Trophoblast cell (in vitro differentiated cells and primary cell): ENCODE data around the gene VOPP1.

Experiments
- DNase-seq, 2 donors: peaks; one replicate each; pipeline ENCODE4 v3.0.0-alpha.2; 2016
- H2AFZ ChIP-seq: 2 replicates; pipeline ENCODE4 v1.6.1; 2013; ENCODE audit warnings: low read length, moderate library complexity, mild to moderate bottlenecking; ENCODE audit not compliant: insufficient read depth, poor library complexity
- H2AK5ac ChIP-seq: 2 replicates; pipeline ENCODE4 v1.6.1; 2013; ENCODE audit warnings: mild to moderate bottlenecking, low read length
- H2BK120ac ChIP-seq: 2 replicates; pipeline ENCODE4 v1.6.1; 2013; ENCODE audit warnings: low read length, mild to moderate bottlenecking, moderate library complexity; ENCODE audit not compliant: insufficient read depth, poor library complexity
- H2BK12ac ChIP-seq: 2 replicates; pipeline ENCODE4 v1.6.1; 2013; ENCODE audit warnings: mild to moderate bottlenecking, low read length, moderate library complexity
- H2BK5ac ChIP-seq: 2 replicates; pipeline ENCODE4 v1.6.1; 2013; ENCODE audit warnings: low read length, low read depth, moderate library complexity, mild to moderate bottlenecking; ENCODE audit not compliant: poor library complexity
- H3K14ac ChIP-seq: 2 replicates; pipeline ENCODE4 v1.6.1; 2013; ENCODE audit warnings: mild to moderate bottlenecking, low read length
- H3K18ac ChIP-seq: 2 replicates; pipeline ENCODE4 v1.6.1; 2013; ENCODE audit warnings: mild to moderate bottlenecking, low read length
- H3K23ac ChIP-seq: 2 replicates; pipeline ENCODE4 v1.6.1; 2013; ENCODE audit warnings: low read length
- H3K27ac ChIP-seq: 2 replicates; pipeline ENCODE4 v1.5.1; 2013; ENCODE audit warnings: low read depth, mild to moderate bottlenecking, inconsistent platforms, low read length, moderate library complexity
- H3K27me3 ChIP-seq: 2 replicates; pipeline ENCODE4 v1.6.1; 2013; ENCODE audit warnings: inconsistent platforms, mild to moderate bottlenecking, low read length, moderate library complexity; ENCODE audit not compliant: insufficient read depth
- H3K36me3 ChIP-seq, 2 experiments: 1 replicate in 1 of 2; 2 replicates in 1 of 2; pipeline ENCODE4 v1.6.1; 2013; ENCODE audit warnings: low read length in 2 of 2, mild to moderate bottlenecking in 2 of 2, moderate library complexity in 1 of 2; ENCODE audit not compliant: insufficient read depth in 2 of 2, control insufficient read depth in 1 of 2
- H3K4ac ChIP-seq: 2 replicates; pipeline ENCODE4 v1.6.1; 2013; ENCODE audit warnings: low read depth, mild to moderate bottlenecking, low read length, moderate library complexity
- H3K4me1 ChIP-seq, 2 experiments: 1 replicate in 1 of 2; 2 replicates in 1 of 2; pipeline ENCODE4 v1.6.1; 2013; ENCODE audit warnings: low read length in 2 of 2, mild to moderate bottlenecking in 2 of 2, moderate library complexity in 1 of 2; ENCODE audit not compliant: insufficient read depth in 2 of 2, control insufficient read depth in 1 of 2
- H3K4me2 ChIP-seq: 2 replicates; pipeline ENCODE4 v1.6.1; 2013; ENCODE audit warnings: inconsistent platforms, mild to moderate bottlenecking, low read length, moderate library complexity
- H3K4me3 ChIP-seq: 2 replicates; pipeline ENCODE4 v1.5.1; 2013; ENCODE audit warnings: mild to moderate bottlenecking, low read depth, low read length, inconsistent platforms
- H3K79me1 ChIP-seq: one replicate; pipeline ENCODE4 v1.6.1; 2013; ENCODE audit warnings: low read length
- H3K79me2 ChIP-seq: 2 replicates; pipeline ENCODE4 v1.6.1; 2013; ENCODE audit warnings: low read length, mild to moderate bottlenecking; ENCODE audit not compliant: control insufficient read depth, insufficient read depth, poor library complexity
- H3K9ac ChIP-seq: 2 replicates; pipeline ENCODE4 v1.6.1; 2013; ENCODE audit warnings: mild to moderate bottlenecking, low read length
- H3K9me3 ChIP-seq: 2 replicates; pipeline ENCODE4 v1.6.1; 2013; ENCODE audit warnings: low read depth, mild to moderate bottlenecking, control low read depth, inconsistent platforms, low read length; ENCODE audit not compliant: insufficient read depth
- H4K12ac ChIP-seq: 2 replicates; pipeline ENCODE4 v1.6.1; 2013; ENCODE audit warnings: low read depth, mild to moderate bottlenecking, low read length, moderate library complexity
- H4K8ac ChIP-seq: 2 replicates; pipeline ENCODE4 v1.6.1; 2013; ENCODE audit warnings: low read depth, mild to moderate bottlenecking, low read length, moderate library complexity
- H4K91ac ChIP-seq: one replicate; pipeline ENCODE4 v1.6.1; 2013; ENCODE audit warnings: low read depth, mild to moderate bottlenecking, low read length, moderate library complexity
- WGBS: extraction: QIAGEN DNeasy Blood & Tissue Kit; methylation state at CpG from one replicate; pipeline ENCODE4 v1.1.7; 2013; ENCODE audit warnings: missing lambda C conversion rate; ENCODE audit not compliant: insufficient read length, insufficient coverage; ENCODE audit errors: extremely low coverage; 5-methylcytosine and 5-hydroxymethylcytosine counted together

Gene VOPP1

GRCh38 chr7:55425141-55425752 lies 147.1 kb downstream of the VOPP1 start:
- Histone ChIP-seq H3K9me3 (no peaks in the 10 kb centered on the region), H3K36me3 (peaks cover 0 to 5% of the 10 kb centered on the region in 2 experiments), H2AFZ (no peak overlapping the region), H3K79me2 (no peaks in the 10 kb centered on the region), H3K14ac (no peak overlapping the region), H3K27me3 (no peaks in the 10 kb centered on the region), H2BK120ac (no peak overlapping the region), H3K23ac (no peak overlapping the region), H4K12ac (no peak overlapping the region), H3K4ac (no peak overlapping the region), H3K4me2 (no peak overlapping the region), H2BK12ac (no peak overlapping the region), H3K79me1 (no peaks in the 10 kb centered on the region), H2BK5ac (no peak overlapping the region), H4K91ac (no peak overlapping the region), H2AK5ac (no peak overlapping the region), H3K18ac (no peak overlapping the region), H4K8ac (no peak overlapping the region), H3K4me3 (no peak overlapping the region), H3K27ac (no peak overlapping the region), H3K9ac (no peak overlapping the region), H3K4me1 (peaks cover 2 to 5% of the 10 kb centered on the region in 2 experiments)
- DNase-seq, result no peak
- WGBS, result no CpG with 5 or more reads among the region's 11 CpGs

DNA sequence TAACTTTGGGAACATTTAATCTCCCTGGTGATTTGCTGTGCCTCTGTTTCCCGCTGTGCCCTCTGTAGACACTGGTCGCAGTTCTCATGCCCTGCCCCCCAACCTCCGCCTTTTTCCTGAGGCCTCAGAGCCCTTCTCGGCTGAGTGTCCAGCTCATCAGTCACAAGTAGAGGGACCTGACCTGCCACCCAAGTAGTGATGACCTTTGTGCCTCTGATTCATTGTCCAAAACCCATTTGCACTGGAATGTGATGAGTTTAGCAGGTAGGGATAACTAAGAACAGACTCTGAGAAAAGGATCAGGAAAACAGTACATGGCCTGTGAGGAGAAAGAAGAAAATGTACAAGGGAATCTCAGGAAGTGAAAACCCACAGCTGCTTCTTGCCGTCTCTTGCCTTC lies 148.4 kb downstream of the VOPP1 start:
- Histone ChIP-seq H2AK5ac (no peak overlapping the region), H2BK12ac (no peak overlapping the region), H4K12ac (no peak overlapping the region), H3K4ac (no peak overlapping the region), H3K27ac (no peak overlapping the region), H3K9me3 (no peaks in the 10 kb centered on the region), H3K36me3 (peaks cover 0 to 5% of the 10 kb centered on the region in 2 experiments), H3K18ac (no peak overlapping the region), H2BK5ac (no peak overlapping the region), H4K91ac (no peak overlapping the region), H3K14ac (no peak overlapping the region), H3K4me3 (no peak overlapping the region), H3K4me2 (no peak overlapping the region), H2AFZ (no peak overlapping the region), H4K8ac (no peak overlapping the region), H3K27me3 (no peaks in the 10 kb centered on the region), H3K9ac (no peak overlapping the region), H3K79me2 (no peaks in the 10 kb centered on the region), H2BK120ac (no peak overlapping the region), H3K4me1 (peaks cover 2 to 5% of the 10 kb centered on the region in 2 experiments), H3K23ac (no peak overlapping the region), H3K79me1 (no peaks in the 10 kb centered on the region)
- no peak for DNase-seq
- WGBS, result no CpG with 5 or more reads among the region's 5 CpGs

DNA sequence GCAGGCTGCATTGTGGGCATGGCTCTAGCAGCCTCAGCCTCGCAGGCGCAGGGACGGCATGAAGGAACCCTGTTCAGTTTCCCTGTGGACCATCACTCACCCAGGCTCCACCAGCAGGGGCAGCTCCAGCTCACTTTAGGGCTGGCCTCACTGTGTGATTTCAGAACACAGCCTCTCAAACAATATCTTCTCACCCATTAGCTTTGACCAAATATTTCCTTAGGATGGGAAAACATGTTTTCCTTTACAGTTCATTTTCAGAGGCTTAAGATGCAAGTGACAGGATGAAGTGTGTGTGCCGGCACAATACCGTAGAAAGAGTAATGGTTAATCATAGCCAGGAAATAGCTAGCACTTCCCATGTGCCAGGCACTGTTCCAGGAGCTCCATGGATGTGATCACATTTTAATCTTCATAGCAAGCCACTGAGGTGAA lies 149.0 kb downstream of the VOPP1 start:
- Histone ChIP-seq H4K8ac (no peak overlapping the region), H3K4me2 (no peak overlapping the region), H4K12ac (no peak overlapping the region), H3K4me1 (peaks cover 2 to 5% of the 10 kb centered on the region in 2 experiments), H3K27me3 (no peaks in the 10 kb centered on the region), H3K79me2 (no peaks in the 10 kb centered on the region), H3K4ac (no peak overlapping the region), H2BK120ac (no peak overlapping the region), H3K4me3 (no peak overlapping the region), H4K91ac (no peak overlapping the region), H3K79me1 (no peaks in the 10 kb centered on the region), H3K27ac (no peak overlapping the region), H3K14ac (no peak overlapping the region), H2BK5ac (no peak overlapping the region), H3K23ac (no peak overlapping the region), H2AFZ (no peak overlapping the region), H3K18ac (no peak overlapping the region), H3K9me3 (no peaks in the 10 kb centered on the region), H3K36me3 (peaks cover 0 to 5% of the 10 kb centered on the region in 2 experiments), H3K9ac (no peak overlapping the region), H2BK12ac (no peak overlapping the region), H2AK5ac (no peak overlapping the region)
- DNase-seq, result no peak
- no CpG with 5 or more reads among the region's 5 CpGs for WGBS
